GM12878 (cell line): Measurements from ENCODE around the gene GLA. TPM values are rescaled to one million over a fixed set of nuclear protein-coding genes. Genes with fewer than 3 reads are reported as not detected.
A peak's percentile ranks its signal among the peaks of the same experiment; 100 is the strongest.

Source experiments
- ATF7 ChIP-seq: fragments of 450-650 bp; IDR thresholded peaks from 2 replicates; pipeline ENCODE4 v1.6.1; 2016; ENCODE audit warnings: low read depth, mild to moderate bottlenecking
- BACH1 ChIP-seq: fragments of 450-650 bp; IDR thresholded peaks from 2 replicates; pipeline ENCODE4 v1.6.1; 2017; ENCODE audit warnings: mild to moderate bottlenecking, borderline replicate concordance
- BCL3 ChIP-seq: IDR thresholded peaks from 2 replicates; pipeline ENCODE4 v1.6.1; 2011; ENCODE audit warnings: borderline replicate concordance, low read depth, mild to moderate bottlenecking, moderate library complexity, low read length; ENCODE audit not compliant: insufficient read depth, poor library complexity, severe bottlenecking
- ELK1 ChIP-seq: IDR thresholded peaks from 2 replicates; pipeline ENCODE4 v1.6.1; 2012; ENCODE audit warnings: low read depth, low read length, improper control_type of control experiment
- GABPA ChIP-seq: IDR thresholded peaks from 2 replicates; pipeline ENCODE4 v1.6.1; 2014; ENCODE audit warnings: antibody characterized with exemption, low read depth, mild to moderate bottlenecking, inconsistent platforms
- IKZF1 ChIP-seq: fragments of 450-650 bp; conservative IDR thresholded peaks from 2 replicates; pipeline ENCODE4 v1.6.1; 2017; ENCODE audit warnings: antibody characterized with exemption, mild to moderate bottlenecking
- MEF2A ChIP-seq: IDR thresholded peaks from 2 replicates; pipeline ENCODE4 v1.6.1; 2011; ENCODE audit warnings: low read depth, mild to moderate bottlenecking, low read length, moderate library complexity; ENCODE audit not compliant: insufficient read depth
- MYC ChIP-seq: IDR thresholded peaks from 2 replicates; pipeline ENCODE4 v1.6.1; 2011; ENCODE audit warnings: mild to moderate bottlenecking, low read length, moderate library complexity, inconsistent platforms; ENCODE audit not compliant: insufficient read depth, insufficient replicate concordance, insufficient read length, severe bottlenecking
- NKRF ChIP-seq: fragments of 450-650 bp; conservative IDR thresholded peaks from 2 replicates; pipeline ENCODE4 v1.6.1; 2017; ENCODE audit warnings: mild to moderate bottlenecking, moderate library complexity
- NR2F1 ChIP-seq: fragments of 450-650 bp; conservative IDR thresholded peaks from 2 replicates; pipeline ENCODE4 v1.6.1; 2017; ENCODE audit warnings: mild to moderate bottlenecking
- PBX3 ChIP-seq: IDR thresholded peaks from 2 replicates; pipeline ENCODE4 v1.6.1; 2011; ENCODE audit warnings: mild to moderate bottlenecking, low read depth, low read length, moderate library complexity; ENCODE audit not compliant: insufficient replicate concordance
- TCF3 ChIP-seq: IDR thresholded peaks from 2 replicates; pipeline ENCODE4 v1.6.1; 2012; ENCODE audit warnings: low read depth, mild to moderate bottlenecking, low read length, borderline replicate concordance; ENCODE audit not compliant: insufficient read depth
- USF1 ChIP-seq: IDR thresholded peaks from 2 replicates; pipeline ENCODE4 v1.6.1; 2011; ENCODE audit warnings: borderline replicate concordance, low read depth, mild to moderate bottlenecking, moderate library complexity, mixed read lengths, low read length; ENCODE audit not compliant: insufficient read depth; ENCODE audit errors: extremely low read length
- ZNF622 ChIP-seq: fragments of 450-650 bp; IDR thresholded peaks from 2 replicates; pipeline ENCODE4 v1.6.1; 2017; ENCODE audit warnings: mild to moderate bottlenecking, inconsistent platforms
- ZNF687 ChIP-seq: fragments of 450-650 bp; IDR thresholded peaks from 2 replicates; pipeline ENCODE4 v1.6.1; 2017; ENCODE audit warnings: mild to moderate bottlenecking, moderate library complexity
- polyA plus RNA-seq, 11 experiments: library from polyadenylated mRNA; depleted of rRNA in 4 of 11; unstranded in 6 of 11; stranded (reverse) in 5 of 11; fragments of >200 nt; fragmentation: Nextera tagmentation in 4 of 11; fragmentation: Illumina TruSeq in 1 of 11; extraction: Ambion mirVana in 4 of 11; extraction: Trizol in 1 of 11; gene quantifications; 1 replicate in 1 of 11; 2 replicates in 10 of 11; pipeline versions ENCODE4 v1.2.1 to v1.2.3, GENCODE V29; 2011 to 2016; ENCODE audit warnings: inconsistent platforms in 2 of 11, missing spikeins in 2 of 11, low read depth in 1 of 11
- total RNA-seq, 4 experiments: library from RNA; depleted of rRNA in 3 of 4; stranded (reverse); fragments of >200 nt in 3 of 4; fragmentation: Illumina TruSeq in 1 of 4; extraction: Trizol in 1 of 4; gene quantifications; 2 replicates each; pipeline versions ENCODE4 v1.2.1 to v1.2.3, GENCODE V29; 2013 to 2021

Gene GLA
- total and polyA plus RNA-seq, 10 of the 15 experiments (the other 5 are each of a cell fraction or from before 2014, with no cell fraction given): 23.8 to 66.4 (median 29.1) TPM

GRCh38 chrX:101407748-101408531, at the start of gene GLA, which contains the start of gene HNRNPH2 (continued):
- TF ChIP-seq NKRF (peak; percentile 71), TCF3 (no peak), BACH1 (0 out of 2 replicates have a peak, but pooled peaks have one; percentile 45), NR2F1 (no peak), PBX3 (no peak), ELK1 (no peak), ZNF622 (no peak), GABPA (no peak; the same call in 1 of the 2 replicates), USF1 (peak; percentile 93), IKZF1 (0 out of 2 replicates have a peak, but pooled peaks have one; percentile 51), ATF7 (peak; percentile 99), BCL3 (no peak), MYC (no peak), MEF2A (no peak), ZNF687 (0 out of 2 replicates have a peak, but pooled peaks have one; percentile 23)
